Measurements from ENCODE around the gene DCUN1D2.

- TF ChIP-seq CTCF (IDR thresholded peaks at IDR 0.05 in 4 of 5, conservative IDR thresholded peaks at IDR 0.05 in 1 of 5), result no peak
- TF ChIP-seq POLR2A (IDR thresholded peaks at IDR 0.05), result peak; percentile 78 to 87
These were observed 76.6 kb downstream of the DCUN1D2 start for GRCh38 chr13:113413898-113414282.
